Cardiac muscle cell (in vitro differentiated cells and primary cell): Measurements from ENCODE around the gene BRAT1. TPM values are rescaled to one million over a fixed set of nuclear protein-coding genes. Genes with fewer than 3 reads are reported as not detected.
A peak's percentile ranks its signal among the peaks of the same experiment; 100 is the strongest.
"Not testable (repeated sequence)": the region's sequence is repeated elsewhere in the genome, so short reads cannot be mapped to it uniquely, and the experiment has no call there.

ENCODE experiments used
- DNase-seq, 2 donors: peaks; one replicate each; pipeline versions ENCODE4 v3.0.0 to v3.0.0-alpha.2; 2010 to 2017; ENCODE audit warnings: low read depth in 1 of 2, low spot score in 1 of 2
- H3K27ac ChIP-seq: fragments of 200-600 bp; sonication (generic); 2 replicates; pipeline ENCODE4 v1.5.1; 2016
- H3K27me3 ChIP-seq: fragments of 200-600 bp; sonication (generic); 2 replicates; pipeline ENCODE4 v1.6.0; 2016; ENCODE audit warnings: control low read depth
- H3K36me3 ChIP-seq: fragments of 200-600 bp; sonication (generic); 2 replicates; pipeline ENCODE4 v1.5.1; 2016; ENCODE audit warnings: control low read depth
- H3K4me1 ChIP-seq: fragments of 200-600 bp; sonication (generic); 2 replicates; pipeline ENCODE4 v1.8.1; 2017; ENCODE audit warnings: low read depth, mild to moderate bottlenecking, mixed run types
- H3K4me3 ChIP-seq: fragments of 200-600 bp; sonication (generic); 2 replicates; pipeline ENCODE4 v1.5.1; 2016; ENCODE audit warnings: mild to moderate bottlenecking
- H3K9me3 ChIP-seq: fragments of 200-600 bp; sonication (generic); 2 replicates; pipeline ENCODE4 v1.5.1; 2017; ENCODE audit warnings: low read depth, mild to moderate bottlenecking, control low read depth
- CTCF ChIP-seq: IDR thresholded peaks from 2 replicates; pipeline ENCODE4 v1.5.1; 2012; ENCODE audit warnings: low read depth, mild to moderate bottlenecking, low read length
- polyA plus RNA-seq: library from polyadenylated mRNA; unstranded; fragments of >200 nt; fragmentation: Nextera tagmentation; extraction: Ambion mirVana; gene quantifications from 2 replicates; pipeline ENCODE4 v1.2.1, GENCODE V29; 2016
- total RNA-seq: library from RNA; depleted of rRNA; stranded (reverse); fragments of >200 nt; gene quantifications from 2 replicates; pipeline ENCODE4 v1.2.3, GENCODE V29; 2016

The BRAT1 gene
- total and polyA plus RNA-seq, 2 experiments from 2014 or later = 80.5 to 109 TPM

GRCh38 chr7:2537981-2538851, 17.1 kb downstream of the BRAT1 start:
- TF ChIP-seq CTCF = no peak
- no peak for DNase-seq
- peaks cover 18% of the 10 kb centered on the region for H3K36me3 ChIP-seq
- H3K27me3 ChIP-seq = no peaks in the 10 kb centered on the region
- H3K4me3 ChIP-seq = no peak overlapping the region
- no peaks in the 10 kb centered on the region for H3K4me1 ChIP-seq
- no peaks in the 10 kb centered on the region for H3K9me3 ChIP-seq
- peak overlapping the region; percentile 25 for H3K27ac ChIP-seq

- peaks cover 13% of the 10 kb centered on the region for H3K36me3 ChIP-seq
- H3K4me1 ChIP-seq, H3K27ac ChIP-seq, H3K27me3 ChIP-seq, H3K9me3 ChIP-seq, H3K4me3 ChIP-seq, DNase-seq: not testable (repeated sequence)
These were observed 19.3 kb downstream of the BRAT1 start for GRCh38 chr7:2535872-2536627.

- not testable (repeated sequence) for H3K4me1 ChIP-seq, H3K27me3 ChIP-seq, H3K9me3 ChIP-seq, H3K27ac ChIP-seq, DNase-seq, H3K4me3 ChIP-seq
- peaks cover 13% of the 10 kb centered on the region for H3K36me3 ChIP-seq
These were observed 21.1 kb downstream of the BRAT1 start for GRCh38 chr7:2534214-2534613.

- DNase-seq, H3K4me3 ChIP-seq, H3K4me1 ChIP-seq, H3K9me3 ChIP-seq, H3K36me3 ChIP-seq, H3K27ac ChIP-seq, H3K27me3 ChIP-seq: not testable (repeated sequence)
These were observed 21.8 kb downstream of the BRAT1 start for GRCh38 chr7:2533566-2533965.

- H3K27ac ChIP-seq, H3K36me3 ChIP-seq, H3K4me3 ChIP-seq, H3K9me3 ChIP-seq, H3K4me1 ChIP-seq, DNase-seq, H3K27me3 ChIP-seq: not testable (repeated sequence)
These were observed 22.5 kb downstream of the BRAT1 start for GRCh38 chr7:2532816-2533215.

- H3K4me1 ChIP-seq, H3K27me3 ChIP-seq, H3K4me3 ChIP-seq, H3K27ac ChIP-seq, H3K36me3 ChIP-seq, DNase-seq, H3K9me3 ChIP-seq: not testable (repeated sequence)
These were observed 23.0 kb downstream of the BRAT1 start for GRCh38 chr7:2532199-2532772.

GRCh38 chr7:2531796-2532110, 23.6 kb downstream of the BRAT1 start:
- not testable (repeated sequence) for H3K36me3 ChIP-seq, H3K27me3 ChIP-seq, H3K4me1 ChIP-seq, H3K9me3 ChIP-seq, DNase-seq, H3K27ac ChIP-seq, H3K4me3 ChIP-seq

GRCh38 chr7:2530994-2531795, 24.1 kb downstream of the BRAT1 start:
- H3K27ac ChIP-seq = peak overlapping the region; percentile 65
- H3K27me3 ChIP-seq, H3K36me3 ChIP-seq, H3K4me1 ChIP-seq, H3K9me3 ChIP-seq, H3K4me3 ChIP-seq: not testable (repeated sequence)
- peak in 1 of 2 donors; percentile 54 for DNase-seq
